Activated CD8-positive, alpha-beta memory T cell treated with anti-CD3 and anti-CD28 coated beads for 36 hours (primary cell): ENCODE measurements around the gene ADCYAP1. TPM values are rescaled to one million over a fixed set of nuclear protein-coding genes. Genes with fewer than 3 reads are reported as not detected.

Source experiments
- CTCF ChIA-PET: fragments of 350-600 bp; sonication (Branson Sonifier 250); formaldehyde crosslinking; loops from one replicate; lab custom pipeline; 2021; ENCODE audit warnings: antibody characterized with exemption; lab: Charles Lee
- POLR2A ChIA-PET: fragments of 350-600 bp; sonication (Branson Sonifier 250); formaldehyde crosslinking; loops from one replicate; lab custom pipeline; 2021; ENCODE audit warnings: antibody characterized with exemption; lab: Charles Lee
- total RNA-seq, 2 experiments: library from RNA; stranded (reverse); gene quantifications; one replicate each; pipeline ENCODE4 v1.2.3, GENCODE V29; 2021

ADCYAP1 gene
- total RNA-seq, 2 experiments from 2014 or later: not detected

DNA sequence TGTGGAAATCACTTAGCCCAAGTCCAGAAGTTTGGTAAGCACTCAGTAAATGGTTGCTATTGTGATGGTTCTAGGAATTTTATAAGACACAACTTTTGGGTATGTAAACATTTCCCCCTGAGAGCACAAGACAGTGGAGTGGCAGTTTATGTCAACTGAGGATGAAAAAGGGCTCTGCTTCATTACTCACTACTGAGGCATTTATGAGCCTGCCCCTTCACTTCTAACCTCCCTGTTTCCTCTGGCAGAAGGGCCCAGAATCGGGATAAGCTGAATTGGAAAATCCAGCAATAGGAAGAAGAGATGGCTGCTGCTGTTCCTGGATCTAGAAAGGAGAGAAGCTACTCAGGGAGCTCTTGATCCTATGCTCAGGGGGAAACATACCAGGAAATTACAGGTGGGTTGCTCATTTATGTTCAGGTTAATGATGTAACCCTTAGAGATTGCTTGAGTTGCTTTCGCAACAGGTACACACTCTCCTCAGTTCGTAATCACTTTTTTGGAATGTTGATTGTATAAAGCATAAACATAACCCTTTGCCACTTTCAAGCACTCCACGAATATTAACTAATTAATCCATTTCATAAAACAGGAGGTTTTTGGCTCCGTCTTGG lies 46.3 kb downstream of the ADCYAP1 start:
- CTCF ChIA-PET: no interaction called here
- POLR2A ChIA-PET: no interaction called here

DNA sequence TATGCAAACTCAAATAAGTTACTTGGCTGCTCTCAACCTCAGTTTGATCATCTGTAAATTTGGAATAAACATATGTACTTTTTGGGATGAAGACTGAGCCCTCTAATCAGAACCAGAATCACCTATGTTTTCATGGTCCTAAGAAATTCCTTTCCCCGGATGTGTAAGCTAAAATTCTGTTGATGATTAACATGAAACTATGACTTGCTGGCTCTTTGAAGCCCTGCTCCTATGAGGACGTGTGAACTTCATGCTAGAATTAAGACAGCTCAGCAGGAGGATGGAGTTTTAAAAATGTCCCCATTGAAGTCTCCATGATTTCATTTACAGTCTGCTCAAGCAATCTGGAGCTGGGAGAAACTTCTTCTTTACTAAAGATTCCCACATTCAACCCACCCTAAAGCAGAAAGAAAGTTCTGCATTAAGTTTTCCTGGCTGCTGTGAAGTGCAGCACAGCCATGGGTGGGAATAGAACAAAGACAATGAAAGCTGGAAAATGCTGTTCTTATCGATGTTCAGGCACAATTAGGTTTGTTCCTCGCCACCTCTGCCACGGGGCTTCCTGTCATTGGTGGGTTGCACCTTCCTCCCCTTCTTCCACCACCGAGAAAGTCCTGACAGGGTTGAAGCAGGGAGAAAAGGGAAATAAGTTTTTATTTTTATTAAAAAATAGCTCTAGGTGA lies 50.9 kb downstream of the ADCYAP1 start:
- POLR2A ChIA-PET: no interaction called here
- CTCF ChIA-PET: no interaction called here

DNA sequence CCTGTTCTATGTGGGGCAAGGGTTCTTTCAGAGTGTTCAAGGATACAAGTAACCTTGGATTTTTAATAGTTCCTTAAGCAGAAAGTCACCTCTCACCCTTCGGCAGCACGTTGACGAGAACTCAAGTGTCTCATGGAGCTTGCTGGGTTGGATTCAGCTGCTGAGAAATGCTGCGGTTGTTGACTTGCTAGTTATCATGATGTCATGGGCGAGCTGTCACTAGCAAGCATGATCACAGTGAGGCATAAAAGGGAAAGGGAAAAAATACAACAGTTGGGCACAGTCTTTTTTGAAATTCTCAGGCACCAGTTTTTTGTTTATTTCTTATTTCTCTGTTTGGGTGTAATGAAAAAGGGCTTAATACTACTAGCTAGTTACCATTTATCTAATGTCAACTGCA lies 53.2 kb downstream of the ADCYAP1 start:
- POLR2A ChIA-PET: no interaction called here
- CTCF ChIA-PET: no interaction called here

DNA sequence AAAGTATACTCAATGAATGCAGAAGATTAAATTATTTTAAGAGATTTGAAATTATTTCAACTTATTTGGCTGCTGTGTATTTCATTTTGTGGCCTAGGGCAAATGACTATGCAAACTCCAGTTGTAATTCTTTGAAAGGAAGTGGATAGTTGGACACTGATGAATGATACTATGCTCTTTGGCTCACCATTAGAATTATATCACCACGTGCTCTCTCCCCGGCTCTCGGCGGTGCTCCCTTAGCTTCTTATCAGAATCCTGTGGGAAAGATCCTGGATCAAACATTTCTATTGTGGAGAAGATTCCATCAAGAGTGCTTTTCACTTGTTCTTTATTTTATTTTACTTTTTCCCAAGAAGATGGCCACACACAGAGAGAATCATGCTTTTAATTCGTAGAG lies 55.2 kb downstream of the ADCYAP1 start:
- POLR2A ChIA-PET: no interaction called here
- CTCF ChIA-PET: interaction anchor here (0.7 kb wide), 1 partner anchor 433 kb away, joined by 3 read pairs; no protein-coding TSS in a partner anchor

Other genes with a start within 250 kb of the ADCYAP1 start
- gene TYMS, start 247.2 kb upstream of the ADCYAP1 start, total RNA-seq: 100 to 1,000 TPM; 314 to 318 TPM
- gene ENOSF1, start 192.2 kb upstream of the ADCYAP1 start, total RNA-seq: 10 to 100 TPM; 74.0 to 75.2 TPM
- 10 to 100 TPM; 27.4 to 32.2 TPM for gene YES1, start 92.6 kb upstream of the ADCYAP1 start, total RNA-seq